NCI-H2081 treated with DMSO at 0.1 percent for 48 hours (cell line): ENCODE results near the gene THRB.

ENCODE experiments used
- DNase-seq: peaks from one replicate; lab custom pipeline; 2025; lab: John Stamatoyannopoulos, UW

THRB gene

GRCh38 chr3:24351779-24352469 lies 142.7 kb downstream of the THRB start:
- no peak for DNase-seq

- DNase-seq, result no peak
Measured at GRCh38 chr3:24349367-24350019, 145.2 kb downstream of the THRB start.

- DNase-seq, result no peak
Measured at GRCh38 chr3:24348348-24348747, 146.3 kb downstream of the THRB start.

GRCh38 chr3:24344784-24345439 lies 149.7 kb downstream of the THRB start:
- no peak for DNase-seq

- no peak for DNase-seq
Measured at GRCh38 chr3:24343084-24343783, 151.4 kb downstream of the THRB start.

GRCh38 chr3:24342275-24342674 lies 152.4 kb downstream of the THRB start:
- no peak for DNase-seq

GRCh38 chr3:24341668-24342067 lies 153.0 kb downstream of the THRB start:
- DNase-seq, result no peak

- no peak for DNase-seq
Measured at GRCh38 chr3:24340966-24341365, 153.7 kb downstream of the THRB start.

GRCh38 chr3:24340161-24340560 lies 154.5 kb downstream of the THRB start:
- no peak for DNase-seq

GRCh38 chr3:24339266-24339825 lies 155.3 kb downstream of the THRB start:
- no peak for DNase-seq

GRCh38 chr3:24338409-24339130 lies 156.1 kb downstream of the THRB start:
- no peak for DNase-seq

- no peak for DNase-seq
Measured at GRCh38 chr3:24336101-24336500, 158.5 kb downstream of the THRB start.

- DNase-seq, result no peak
Measured at GRCh38 chr3:24332092-24332491, 162.6 kb downstream of the THRB start.

- DNase-seq, result no peak
Measured at GRCh38 chr3:24323272-24323671, 171.4 kb downstream of the THRB start.

GRCh38 chr3:24320601-24321000 lies 174.0 kb downstream of the THRB start:
- DNase-seq, result no peak

- no peak for DNase-seq
Measured at GRCh38 chr3:24318677-24319287, 175.9 kb downstream of the THRB start.

- no peak for DNase-seq
Measured at GRCh38 chr3:24316887-24317383, 177.7 kb downstream of the THRB start.

GRCh38 chr3:24315971-24316370 lies 178.7 kb downstream of the THRB start:
- DNase-seq, result no peak

- DNase-seq, result no peak
Measured at GRCh38 chr3:24315356-24315755, 179.3 kb downstream of the THRB start.

GRCh38 chr3:24311881-24312280 lies 182.8 kb downstream of the THRB start:
- no peak for DNase-seq

- no peak for DNase-seq
Measured at GRCh38 chr3:24310887-24311286, 183.8 kb downstream of the THRB start.
